Stimulated activated CD4-positive, alpha-beta T cell treated with anti-CD3 and anti-CD28 coated beads, Interleukin-4, amount 100 ng/mL, for 1 hour (primary cell): ENCODE results near the gene TESMIN.

Source experiments
- DNase-seq: peaks from one replicate; pipeline ENCODE4 v3.0.0-alpha.2; 2020

The TESMIN gene

GRCh38 chr11:68658097-68658496 is 93.2 kb downstream of the TESMIN start:
- DNase-seq: no peak
